ENCODE results near the gene OR1F1.
A peak's percentile ranks its signal among the peaks of the same experiment; 100 is the strongest.

Gene OR1F1

DNA sequence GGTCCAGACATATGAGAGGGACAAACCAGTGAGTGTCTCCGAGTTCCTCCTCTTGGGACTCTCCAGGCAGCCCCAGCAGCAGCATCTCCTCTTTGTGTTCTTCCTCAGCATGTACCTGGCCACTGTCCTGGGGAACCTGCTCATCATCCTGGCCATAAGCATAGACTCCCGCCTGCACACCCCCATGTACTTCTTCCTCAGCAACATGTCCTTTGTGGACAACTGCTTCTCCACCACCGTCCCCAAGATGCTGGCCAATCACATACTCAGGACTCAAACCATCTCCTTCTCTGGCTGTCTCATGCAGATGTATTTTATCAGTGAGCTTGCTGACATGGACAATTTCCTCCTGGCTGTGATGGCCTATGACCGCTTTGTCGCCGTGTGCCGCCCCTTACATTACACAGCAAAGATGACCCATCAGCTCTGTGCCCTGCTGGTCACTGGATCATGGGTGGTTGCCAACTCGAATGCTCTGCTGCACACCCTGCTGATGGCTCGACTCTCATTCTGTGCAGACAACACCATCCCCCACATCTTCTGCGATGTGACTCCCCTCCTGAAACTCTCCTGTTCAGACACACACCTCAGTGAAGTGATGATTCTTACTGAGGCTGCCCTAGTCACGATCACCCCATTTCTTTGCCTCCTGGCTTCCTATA lies 27.7 kb downstream of the OR1F1 start:
- Mint-ChIP-seq H3K36me3 (ENCODE audit: low read depth) (peaks cover 37% of the 10 kb centered on the region), H3K9me3 (peaks cover 49% of the 10 kb centered on the region), H3K4me1 (ENCODE audit: low read depth) (peaks cover 32% of the 10 kb centered on the region), H3K27me3 (ENCODE audit: low read depth) (no peaks in the 10 kb centered on the region), H3K4me3 (peak overlapping the region; percentile 50), H3K27ac (peak overlapping the region; percentile 97)
- no peak for DNase-seq (ENCODE audit: low spot score)

DNA sequence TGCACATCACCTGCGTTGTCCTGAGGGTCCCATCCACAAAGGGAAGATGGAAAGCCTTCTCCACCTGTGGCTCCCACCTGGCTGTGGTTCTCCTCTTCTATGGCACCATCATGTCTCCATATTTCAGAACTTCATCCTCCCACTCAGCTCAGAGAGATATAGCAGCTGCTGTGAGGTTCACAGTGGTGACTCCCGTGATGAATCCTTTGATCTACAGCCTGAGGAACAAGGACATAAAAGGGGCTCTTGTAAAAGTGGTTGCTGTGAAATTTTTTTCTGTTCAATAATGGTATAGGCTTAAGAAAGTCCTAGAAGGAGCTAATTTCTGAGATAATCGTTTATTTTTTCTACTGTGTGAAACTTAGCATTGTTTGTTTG lies 28.2 kb downstream of the OR1F1 start:
- Mint-ChIP-seq H3K27me3 (ENCODE audit: low read depth) (no peaks in the 10 kb centered on the region), H3K36me3 (ENCODE audit: low read depth) (peaks cover 38% of the 10 kb centered on the region), H3K4me3 (peak overlapping the region; percentile 50), H3K9me3 (peaks cover 53% of the 10 kb centered on the region), H3K27ac (peak overlapping the region; percentile 97), H3K4me1 (ENCODE audit: low read depth) (peaks cover 32% of the 10 kb centered on the region)
- DNase-seq (ENCODE audit: low spot score), result no peak

DNA sequence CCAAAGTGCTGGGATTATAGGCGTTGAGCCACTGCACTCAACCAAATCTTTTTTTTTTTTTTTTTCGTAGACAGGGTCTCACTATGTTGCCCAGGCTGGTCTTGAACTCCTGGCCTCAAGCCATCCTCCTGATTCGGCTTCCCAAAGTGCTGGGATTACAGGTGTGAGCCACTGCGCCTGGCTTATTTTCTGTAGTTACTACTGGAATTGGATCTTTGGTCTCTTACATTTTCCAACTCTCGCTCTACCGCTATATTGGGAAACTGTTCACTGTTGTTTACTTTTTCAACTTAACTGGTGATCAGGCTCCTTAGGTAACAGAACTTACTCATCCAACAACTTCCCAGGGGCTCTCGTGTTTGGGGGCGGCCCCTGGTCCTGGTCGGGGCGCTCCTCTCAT lies 32.8 kb downstream of the OR1F1 start:
- Mint-ChIP-seq H3K4me1 (ENCODE audit: low read depth) (peaks cover 14% of the 10 kb centered on the region), H3K27ac (no peak overlapping the region), H3K4me3 (no peak overlapping the region), H3K36me3 (ENCODE audit: low read depth) (peaks cover 59% of the 10 kb centered on the region), H3K9me3 (peaks cover 63% of the 10 kb centered on the region), H3K27me3 (ENCODE audit: low read depth) (no peaks in the 10 kb centered on the region)
- no peak for DNase-seq (ENCODE audit: low spot score)

DNA sequence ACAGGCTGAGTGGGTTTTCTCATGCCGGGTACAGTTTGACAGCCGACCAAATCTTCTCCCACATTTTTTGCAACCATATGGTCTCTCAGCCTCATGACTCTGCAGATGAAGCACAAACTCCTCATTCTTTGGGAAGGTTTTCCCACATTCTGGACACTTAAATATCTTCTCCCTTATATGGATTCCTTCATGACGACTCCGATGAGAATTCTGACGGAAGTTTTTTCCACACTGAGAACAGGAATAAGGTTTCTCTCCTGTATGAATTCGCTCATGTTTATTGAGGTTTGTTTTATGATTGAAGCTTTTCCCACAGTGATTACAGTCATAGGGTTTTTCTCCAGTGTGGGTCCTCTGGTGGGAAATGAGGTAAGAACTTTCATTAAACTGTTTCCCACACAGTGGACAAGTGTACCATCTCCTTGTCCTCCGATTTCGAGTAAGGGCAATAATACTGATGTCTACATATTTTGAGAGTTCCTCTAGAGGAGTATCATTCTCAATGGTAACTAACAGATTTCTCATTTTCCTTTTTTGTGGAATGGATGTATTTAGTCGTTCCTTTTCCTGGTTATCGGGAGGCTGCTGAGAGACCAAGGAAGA lies 36.0 kb downstream of the OR1F1 start:
- no peak for DNase-seq (ENCODE audit: low spot score)
- Mint-ChIP-seq H3K4me1 (ENCODE audit: low read depth) (no peaks in the 10 kb centered on the region), H3K9me3 (peaks cover 64% of the 10 kb centered on the region), H3K27ac (no peak overlapping the region), H3K4me3 (no peak overlapping the region), H3K27me3 (ENCODE audit: low read depth) (no peaks in the 10 kb centered on the region), H3K36me3 (ENCODE audit: low read depth) (peaks cover 73% of the 10 kb centered on the region)

DNA sequence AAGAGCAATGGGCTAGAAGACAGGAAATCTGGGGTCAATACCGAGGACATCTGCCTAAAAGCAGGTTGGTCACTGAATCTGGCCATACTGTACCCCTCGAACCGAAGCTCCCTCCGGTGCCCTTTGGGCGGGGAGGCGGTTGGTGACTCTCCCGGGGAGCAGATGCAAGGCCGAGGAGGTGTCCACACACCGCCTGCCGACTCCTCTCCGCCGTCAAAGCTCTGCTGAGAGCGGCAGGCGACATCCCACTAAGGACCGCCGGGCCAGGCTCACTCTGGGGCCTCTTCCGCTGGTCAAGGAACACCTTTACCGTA lies 46.5 kb downstream of the OR1F1 start:
- Mint-ChIP-seq H3K27me3 (ENCODE audit: low read depth) (peaks cover 6% of the 10 kb centered on the region), H3K9me3 (peaks cover 46% of the 10 kb centered on the region), H3K27ac (peak overlapping the region; percentile 96), H3K4me1 (ENCODE audit: low read depth) (peaks cover 13% of the 10 kb centered on the region), H3K36me3 (ENCODE audit: low read depth) (peaks cover 43% of the 10 kb centered on the region), H3K4me3 (peak overlapping the region; percentile 95)
- no peak for DNase-seq (ENCODE audit: low spot score)

DNA sequence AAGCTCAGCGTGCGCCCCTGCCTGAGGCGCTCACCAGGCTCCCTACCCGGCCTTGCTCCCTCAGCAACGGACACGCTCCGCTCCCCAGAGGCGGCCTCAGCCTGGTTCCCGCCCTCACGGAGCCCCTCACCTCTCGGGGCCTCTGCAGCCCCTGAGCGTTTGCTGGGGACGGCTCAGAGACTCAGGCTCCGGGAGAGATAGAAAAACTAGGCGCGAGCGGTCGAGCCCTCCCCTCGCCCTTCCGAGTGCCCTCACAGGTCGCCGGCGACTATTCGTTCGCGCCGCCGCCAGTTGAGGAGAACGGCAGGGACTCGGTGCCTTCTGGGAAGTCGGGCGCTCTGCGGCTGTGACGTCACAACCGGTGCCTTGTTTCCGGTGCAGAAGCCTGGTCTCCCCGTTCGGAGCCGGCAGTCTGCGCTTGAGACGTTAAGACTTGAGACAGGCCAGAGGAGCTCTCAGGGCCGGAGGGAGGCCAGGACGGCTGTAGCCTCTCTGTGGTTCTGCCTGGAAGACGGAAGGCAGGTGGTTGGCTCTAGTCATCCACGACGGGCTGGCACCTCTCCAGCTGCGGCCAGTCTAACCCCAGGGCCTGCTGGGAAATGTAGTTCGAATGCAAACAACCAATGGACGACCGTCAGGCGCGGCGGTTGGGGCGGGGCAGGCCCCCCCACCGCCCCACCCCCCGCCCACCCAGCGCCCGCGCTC lies 47.0 kb downstream of the OR1F1 start, which contains the start of gene ZNF200:
Gene ZNF200, minus strand, starts transcription at position 302 of the 705 bp plus-strand sequence. CDS start 1,403 bp downstream, outside the sequence.
- H3K4me3 Mint-ChIP-seq, result peak within 1 kb of the TSS; percentile 95
- H3K27me3 Mint-ChIP-seq (ENCODE audit: low read depth), result peaks cover 6% of the 10 kb centered on the region
- peak within 1 kb of the TSS; percentile 96 for H3K27ac Mint-ChIP-seq
- DNase-seq (ENCODE audit: low spot score), result peak; percentile 92
- peaks cover 44% of the 10 kb centered on the region for H3K9me3 Mint-ChIP-seq
- peaks cover 38% of the 10 kb centered on the region for H3K36me3 Mint-ChIP-seq (ENCODE audit: low read depth)
- H3K4me1 Mint-ChIP-seq (ENCODE audit: low read depth), result peaks cover 13% of the 10 kb centered on the region

- Mint-ChIP-seq H3K9me3 (peaks cover 33% of the 10 kb centered on the region), H3K27me3 (ENCODE audit: low read depth) (peaks cover 6% of the 10 kb centered on the region), H3K27ac (peak overlapping the region; percentile 49), H3K4me1 (ENCODE audit: low read depth) (peaks cover 13% of the 10 kb centered on the region), H3K36me3 (ENCODE audit: low read depth) (peaks cover 28% of the 10 kb centered on the region), H3K4me3 (peak overlapping the region; percentile 67)
- no peak for DNase-seq (ENCODE audit: low spot score)
Measured at GRCh38 chr16:3235856-3236669, 48.1 kb downstream of the OR1F1 start.

- no peak overlapping the region for H3K27ac Mint-ChIP-seq
- no peaks in the 10 kb centered on the region for H3K4me1 Mint-ChIP-seq (ENCODE audit: low read depth)
- H3K4me3 Mint-ChIP-seq, result no peak overlapping the region
- no peaks in the 10 kb centered on the region for H3K36me3 Mint-ChIP-seq (ENCODE audit: low read depth)
- H3K27me3 Mint-ChIP-seq (ENCODE audit: low read depth), result peaks cover 7% of the 10 kb centered on the region
- no peak for DNase-seq (ENCODE audit: low spot score)
- H3K9me3 Mint-ChIP-seq, result peaks cover 4% of the 10 kb centered on the region
Measured at GRCh38 chr16:3241761-3242160, 53.8 kb downstream of the OR1F1 start.

- DNase-seq (ENCODE audit: low spot score), result no peak
- Mint-ChIP-seq H3K36me3 (ENCODE audit: low read depth) (no peaks in the 10 kb centered on the region), H3K27ac (no peak overlapping the region), H3K4me3 (no peak overlapping the region), H3K4me1 (ENCODE audit: low read depth) (no peaks in the 10 kb centered on the region), H3K9me3 (peaks cover 4% of the 10 kb centered on the region), H3K27me3 (ENCODE audit: low read depth) (peaks cover 3% of the 10 kb centered on the region)
Measured at GRCh38 chr16:3242709-3243108, 54.7 kb downstream of the OR1F1 start.

DNA sequence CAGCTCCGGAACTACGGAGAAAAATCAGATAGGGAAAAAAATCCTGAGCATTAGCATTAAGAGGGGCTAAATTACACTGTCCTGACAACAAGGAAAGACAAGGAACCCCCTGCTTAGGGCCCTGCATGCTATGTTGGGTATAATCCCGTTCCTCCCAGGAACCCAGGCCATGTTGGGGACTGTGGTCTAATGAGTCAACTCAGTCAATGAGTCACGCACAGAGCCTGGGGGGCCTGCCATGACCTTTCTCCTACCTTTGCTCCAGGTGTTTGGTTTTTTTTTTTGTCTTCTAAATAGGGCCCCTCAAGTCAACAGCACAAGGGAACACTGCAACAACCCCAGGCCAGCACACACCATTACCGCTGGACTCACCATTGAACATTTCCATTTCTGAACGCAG lies 55.9 kb downstream of the OR1F1 start:
- H3K4me1 Mint-ChIP-seq (ENCODE audit: low read depth), result no peaks in the 10 kb centered on the region
- H3K4me3 Mint-ChIP-seq, result no peak overlapping the region
- H3K9me3 Mint-ChIP-seq, result peaks cover 4% of the 10 kb centered on the region
- DNase-seq (ENCODE audit: low spot score), result no peak
- no peaks in the 10 kb centered on the region for H3K36me3 Mint-ChIP-seq (ENCODE audit: low read depth)
- H3K27ac Mint-ChIP-seq, result no peak overlapping the region
- peaks cover 3% of the 10 kb centered on the region for H3K27me3 Mint-ChIP-seq (ENCODE audit: low read depth)

DNA sequence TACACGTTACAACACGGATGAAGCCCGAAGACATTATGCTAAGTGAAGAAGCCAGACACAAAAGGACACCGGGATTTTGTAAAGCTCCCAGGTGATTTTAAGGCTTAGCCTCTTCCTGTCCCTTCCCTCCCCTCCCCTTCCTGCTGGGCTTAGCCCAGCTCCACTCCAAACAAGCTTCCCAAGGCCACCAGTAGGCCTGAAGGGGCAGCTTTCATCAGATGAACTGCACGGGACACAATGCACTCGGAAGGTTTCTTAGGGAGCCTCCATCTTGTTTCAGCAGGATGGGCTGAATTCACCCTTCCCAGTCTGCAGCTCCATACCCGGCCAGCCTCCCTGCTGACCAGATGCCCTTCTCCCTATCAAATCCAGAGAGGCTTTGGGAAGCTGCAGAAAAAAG lies 58.0 kb downstream of the OR1F1 start:
- Mint-ChIP-seq H3K36me3 (ENCODE audit: low read depth) (no peaks in the 10 kb centered on the region), H3K27ac (no peak overlapping the region), H3K4me3 (no peak overlapping the region), H3K9me3 (peaks cover 4% of the 10 kb centered on the region), H3K27me3 (ENCODE audit: low read depth) (peaks cover 3% of the 10 kb centered on the region), H3K4me1 (ENCODE audit: low read depth) (no peaks in the 10 kb centered on the region)
- DNase-seq (ENCODE audit: low spot score), result no peak

DNA sequence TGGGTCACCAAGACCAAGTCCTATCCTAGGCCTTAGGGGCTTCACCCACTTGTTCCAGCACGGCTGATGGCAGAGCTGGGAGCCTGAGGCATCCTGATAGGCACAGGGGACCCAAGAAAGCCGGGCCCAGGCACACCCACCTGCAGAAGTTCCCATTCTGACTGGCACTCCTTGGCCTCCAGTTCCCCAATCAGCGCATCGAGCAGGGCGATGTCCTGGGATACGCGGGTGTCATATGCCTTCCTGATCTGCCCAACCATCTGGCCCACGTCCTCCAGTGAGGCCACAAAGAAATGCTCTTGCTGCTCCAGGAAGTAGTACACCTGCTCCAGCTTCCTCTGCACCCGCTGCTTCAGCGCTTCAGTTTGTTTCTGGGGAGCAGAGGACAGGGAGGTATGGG lies 58.9 kb downstream of the OR1F1 start:
- H3K4me1 Mint-ChIP-seq (ENCODE audit: low read depth), result no peaks in the 10 kb centered on the region
- peaks cover 3% of the 10 kb centered on the region for H3K27me3 Mint-ChIP-seq (ENCODE audit: low read depth)
- H3K9me3 Mint-ChIP-seq, result peaks cover 4% of the 10 kb centered on the region
- no peak overlapping the region for H3K4me3 Mint-ChIP-seq
- no peak for DNase-seq (ENCODE audit: low spot score)
- no peak overlapping the region for H3K27ac Mint-ChIP-seq
- no peaks in the 10 kb centered on the region for H3K36me3 Mint-ChIP-seq (ENCODE audit: low read depth)

DNA sequence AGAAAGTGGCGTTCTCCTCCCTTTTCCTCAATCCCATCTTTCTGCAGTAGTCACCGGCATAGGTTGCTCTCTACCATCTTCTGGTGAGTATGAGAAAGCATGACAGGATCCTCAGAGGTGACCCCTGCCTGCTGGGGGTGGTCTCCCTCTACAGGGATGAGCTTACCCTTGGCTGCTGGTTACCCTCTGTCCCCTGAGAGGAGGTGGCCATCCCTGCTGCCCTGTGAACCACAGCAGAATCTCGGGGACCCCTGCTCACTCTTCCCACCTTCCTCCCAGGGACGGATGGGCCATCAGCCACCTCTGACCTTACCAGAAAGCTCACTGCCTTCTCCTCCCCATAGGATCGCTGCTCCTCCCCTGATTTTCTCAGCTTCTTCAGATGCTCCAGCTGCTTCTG lies 60.6 kb downstream of the OR1F1 start:
- no peaks in the 10 kb centered on the region for H3K4me1 Mint-ChIP-seq (ENCODE audit: low read depth)

DNA sequence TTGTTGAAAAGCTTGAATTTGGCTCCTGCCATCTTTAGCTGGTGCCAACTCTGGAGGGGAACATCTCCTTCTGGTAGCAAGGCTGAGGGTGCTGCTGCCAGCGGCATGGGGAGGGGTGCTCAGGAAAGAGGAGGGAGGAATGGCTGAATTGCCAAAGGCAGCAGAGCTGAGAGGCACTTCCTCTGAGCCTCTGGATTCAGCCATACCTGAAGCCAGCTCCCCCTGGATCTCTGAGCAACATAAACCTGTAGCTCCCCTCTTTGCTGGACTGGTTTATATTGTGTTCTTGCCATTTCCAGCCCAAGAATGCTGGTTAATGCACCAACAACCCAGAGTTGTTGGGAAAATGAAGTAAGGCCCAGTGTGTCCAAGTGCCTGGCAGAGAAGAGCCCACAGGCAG lies 61.0 kb downstream of the OR1F1 start:
- Mint-ChIP-seq H3K9me3 (no peaks in the 10 kb centered on the region), H3K36me3 (ENCODE audit: low read depth) (no peaks in the 10 kb centered on the region), H3K4me3 (no peak overlapping the region), H3K27ac (no peak overlapping the region), H3K27me3 (ENCODE audit: low read depth) (peaks cover 3% of the 10 kb centered on the region), H3K4me1 (ENCODE audit: low read depth) (no peaks in the 10 kb centered on the region)
- no peak for DNase-seq (ENCODE audit: low spot score)

More for the DNA sequence above, 60.6 kb downstream of the OR1F1 start:
- Mint-ChIP-seq H3K36me3 (ENCODE audit: low read depth) (no peaks in the 10 kb centered on the region), H3K9me3 (no peaks in the 10 kb centered on the region), H3K27me3 (ENCODE audit: low read depth) (peaks cover 3% of the 10 kb centered on the region), H3K27ac (no peak overlapping the region), H3K4me3 (no peak overlapping the region)
- no peak for DNase-seq (ENCODE audit: low spot score)
